ENCODE results near the gene THBS1.

Gene THBS1

DNA sequence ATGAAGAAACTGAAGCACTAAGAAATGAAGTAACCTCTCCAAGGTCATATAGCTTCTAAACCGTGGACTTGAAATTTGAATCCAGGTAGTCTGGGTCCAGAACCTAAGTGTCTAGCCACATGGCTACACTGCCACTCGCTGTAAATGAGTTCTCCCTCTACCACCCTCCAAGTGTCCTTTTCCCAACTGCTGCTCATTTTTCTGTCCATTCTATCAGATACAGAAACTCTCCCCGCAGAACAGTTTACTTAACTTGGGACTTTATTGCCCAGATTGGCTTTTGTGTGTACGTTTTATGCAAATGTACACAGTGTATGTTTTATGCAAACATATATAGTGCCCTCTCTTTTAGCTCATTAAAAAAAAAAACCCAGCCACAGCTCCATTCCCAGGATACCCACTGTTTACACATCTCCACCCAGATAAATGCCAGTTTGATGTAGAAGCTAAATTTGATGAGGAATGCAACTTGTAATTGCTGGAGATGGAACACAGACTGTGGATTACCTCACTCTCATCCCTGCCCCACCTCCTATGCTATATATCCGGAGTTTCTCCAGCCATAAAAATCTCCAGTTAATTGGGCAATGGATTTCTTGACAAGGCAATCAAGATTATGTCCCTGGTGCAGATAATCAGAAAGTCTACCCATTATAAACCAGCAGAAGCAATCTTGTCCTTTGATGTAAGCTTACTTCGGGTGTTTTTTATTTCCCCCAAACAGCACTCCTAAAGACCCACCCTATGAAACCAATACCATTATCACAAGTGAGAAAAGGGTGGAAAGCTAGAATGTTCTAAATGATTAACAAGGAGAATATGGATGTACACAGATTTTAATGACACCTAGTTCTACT is 42.0 kb downstream of the THBS1 start:
- Histone ChIP-seq H3K27ac (ENCODE audit: low read depth, low read length, poor library complexity, severe bottlenecking) (no peak overlapping the region), H3K79me2 (ENCODE audit: insufficient read depth, low read length) (no peaks in the 10 kb centered on the region), H3K4me3 (ENCODE audit: low read depth, low read length, poor library complexity, severe bottlenecking) (no peak overlapping the region), H4K20me1 (ENCODE audit: insufficient read depth, low read length) (no peaks in the 10 kb centered on the region), H3F3A (ENCODE audit: insufficient read depth, low read length) (no peaks in the 10 kb centered on the region), H3K36me3 (ENCODE audit: insufficient read depth, low read length) (no peaks in the 10 kb centered on the region), H2AFZ (ENCODE audit: low read length) (no peak overlapping the region), H3K9me3 (ENCODE audit: low read length) (no peaks in the 10 kb centered on the region), H3K9ac (ENCODE audit: low read length) (no peak overlapping the region), H3K4me2 (ENCODE audit: low read length) (no peak overlapping the region), H3K4me1 (ENCODE audit: insufficient read depth, low read length, severe bottlenecking) (no peaks in the 10 kb centered on the region), H3K9me2 (ENCODE audit: low read depth, low read length) (no peaks in the 10 kb centered on the region), H3K27me3 (ENCODE audit: insufficient read depth, low read length) (no peaks in the 10 kb centered on the region)
- no peak for TF ChIP-seq EZH2 (IDR thresholded peaks at IDR 0.05; ENCODE audit: borderline replicate concordance, low read length)
- TF ChIP-seq, protein P1, sequence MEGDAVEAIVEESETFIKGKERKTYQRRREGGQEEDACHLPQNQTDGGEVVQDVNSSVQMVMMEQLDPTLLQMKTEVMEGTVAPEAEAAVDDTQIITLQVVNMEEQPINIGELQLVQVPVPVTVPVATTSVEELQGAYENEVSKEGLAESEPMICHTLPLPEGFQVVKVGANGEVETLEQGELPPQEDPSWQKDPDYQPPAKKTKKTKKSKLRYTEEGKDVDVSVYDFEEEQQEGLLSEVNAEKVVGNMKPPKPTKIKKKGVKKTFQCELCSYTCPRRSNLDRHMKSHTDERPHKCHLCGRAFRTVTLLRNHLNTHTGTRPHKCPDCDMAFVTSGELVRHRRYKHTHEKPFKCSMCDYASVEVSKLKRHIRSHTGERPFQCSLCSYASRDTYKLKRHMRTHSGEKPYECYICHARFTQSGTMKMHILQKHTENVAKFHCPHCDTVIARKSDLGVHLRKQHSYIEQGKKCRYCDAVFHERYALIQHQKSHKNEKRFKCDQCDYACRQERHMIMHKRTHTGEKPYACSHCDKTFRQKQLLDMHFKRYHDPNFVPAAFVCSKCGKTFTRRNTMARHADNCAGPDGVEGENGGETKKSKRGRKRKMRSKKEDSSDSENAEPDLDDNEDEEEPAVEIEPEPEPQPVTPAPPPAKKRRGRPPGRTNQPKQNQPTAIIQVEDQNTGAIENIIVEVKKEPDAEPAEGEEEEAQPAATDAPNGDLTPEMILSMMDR (IDR thresholded peaks at IDR 0.05; ENCODE audit: low read length), result no peak

GRCh38 chr15:39623529-39623931 is 42.7 kb downstream of the THBS1 start:
- H3K4me2 ChIP-seq (ENCODE audit: low read length), result no peak overlapping the region
- H3K4me1 ChIP-seq (ENCODE audit: insufficient read depth, low read length, severe bottlenecking), result no peaks in the 10 kb centered on the region
- H3K27me3 ChIP-seq (ENCODE audit: insufficient read depth, low read length), result no peaks in the 10 kb centered on the region
- TF ChIP-seq EZH2 (IDR thresholded peaks at IDR 0.05; ENCODE audit: borderline replicate concordance, low read length), result no peak
- H3K9me3 ChIP-seq (ENCODE audit: low read length), result no peaks in the 10 kb centered on the region
- no peaks in the 10 kb centered on the region for H3K79me2 ChIP-seq (ENCODE audit: insufficient read depth, low read length)
- H3K27ac ChIP-seq (ENCODE audit: low read depth, low read length, poor library complexity, severe bottlenecking), result no peak overlapping the region
- no peaks in the 10 kb centered on the region for H4K20me1 ChIP-seq (ENCODE audit: insufficient read depth, low read length)
- no peak overlapping the region for H3K9ac ChIP-seq (ENCODE audit: low read length)
- no peaks in the 10 kb centered on the region for H3F3A ChIP-seq (ENCODE audit: insufficient read depth, low read length)
- no peak overlapping the region for H3K4me3 ChIP-seq (ENCODE audit: low read depth, low read length, poor library complexity, severe bottlenecking)
- no peaks in the 10 kb centered on the region for H3K36me3 ChIP-seq (ENCODE audit: insufficient read depth, low read length)
- H3K9me2 ChIP-seq (ENCODE audit: low read depth, low read length), result no peaks in the 10 kb centered on the region
- H2AFZ ChIP-seq (ENCODE audit: low read length), result no peak overlapping the region

- Histone ChIP-seq H3K79me2 (ENCODE audit: insufficient read depth, low read length) (no peaks in the 10 kb centered on the region), H3K4me1 (ENCODE audit: insufficient read depth, low read length, severe bottlenecking) (no peaks in the 10 kb centered on the region), H3K9ac (ENCODE audit: low read length) (no peak overlapping the region), H3K4me2 (ENCODE audit: low read length) (no peak overlapping the region), H3K27me3 (ENCODE audit: insufficient read depth, low read length) (no peaks in the 10 kb centered on the region), H2AFZ (ENCODE audit: low read length) (no peak overlapping the region), H3K9me3 (ENCODE audit: low read length) (no peaks in the 10 kb centered on the region), H3F3A (ENCODE audit: insufficient read depth, low read length) (no peaks in the 10 kb centered on the region), H3K27ac (ENCODE audit: low read depth, low read length, poor library complexity, severe bottlenecking) (no peak overlapping the region), H4K20me1 (ENCODE audit: insufficient read depth, low read length) (no peaks in the 10 kb centered on the region), H3K9me2 (ENCODE audit: low read depth, low read length) (no peaks in the 10 kb centered on the region), H3K4me3 (ENCODE audit: low read depth, low read length, poor library complexity, severe bottlenecking) (no peak overlapping the region), H3K36me3 (ENCODE audit: insufficient read depth, low read length) (no peaks in the 10 kb centered on the region)
- TF ChIP-seq, protein P1 (IDR thresholded peaks at IDR 0.05; ENCODE audit: low read length), result no peak
- TF ChIP-seq EZH2 (IDR thresholded peaks at IDR 0.05; ENCODE audit: borderline replicate concordance, low read length), result no peak
Observed at GRCh38 chr15:39624806-39625205, 43.9 kb downstream of the THBS1 start.

DNA sequence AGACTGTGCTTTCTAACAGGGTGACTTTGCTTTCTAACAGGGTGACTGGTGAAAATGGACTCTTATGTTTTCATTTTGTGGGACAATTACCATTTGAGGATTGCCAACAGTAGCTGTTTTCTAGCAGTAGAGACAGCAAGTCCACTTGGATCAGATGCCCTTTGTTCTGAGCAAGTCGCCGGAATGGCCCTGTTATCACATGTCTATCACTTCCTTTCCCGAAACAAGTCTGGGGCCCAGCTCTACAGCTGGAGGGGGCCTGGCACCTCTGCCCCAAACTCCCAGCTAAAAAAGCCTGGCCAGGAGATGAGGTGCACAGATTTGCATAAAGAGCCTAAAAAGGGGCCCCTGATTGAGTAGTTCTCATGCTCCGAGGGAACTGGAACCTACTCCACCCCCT is 44.6 kb downstream of the THBS1 start:
- Histone ChIP-seq H3K4me1 (ENCODE audit: insufficient read depth, low read length, severe bottlenecking) (no peaks in the 10 kb centered on the region), H3K4me3 (ENCODE audit: low read depth, low read length, poor library complexity, severe bottlenecking) (no peak overlapping the region), H3K36me3 (ENCODE audit: insufficient read depth, low read length) (no peaks in the 10 kb centered on the region), H3F3A (ENCODE audit: insufficient read depth, low read length) (no peaks in the 10 kb centered on the region), H3K4me2 (ENCODE audit: low read length) (no peak overlapping the region), H3K79me2 (ENCODE audit: insufficient read depth, low read length) (no peaks in the 10 kb centered on the region), H3K27me3 (ENCODE audit: insufficient read depth, low read length) (no peaks in the 10 kb centered on the region), H3K27ac (ENCODE audit: low read depth, low read length, poor library complexity, severe bottlenecking) (no peak overlapping the region), H3K9ac (ENCODE audit: low read length) (no peak overlapping the region), H4K20me1 (ENCODE audit: insufficient read depth, low read length) (no peaks in the 10 kb centered on the region), H2AFZ (ENCODE audit: low read length) (no peak overlapping the region), H3K9me3 (ENCODE audit: low read length) (no peaks in the 10 kb centered on the region), H3K9me2 (ENCODE audit: low read depth, low read length) (no peaks in the 10 kb centered on the region)
- TF ChIP-seq, protein P1 (IDR thresholded peaks at IDR 0.05; ENCODE audit: low read length), result no peak
- TF ChIP-seq EZH2 (IDR thresholded peaks at IDR 0.05; ENCODE audit: borderline replicate concordance, low read length), result no peak
